Activated T-cell treated with anti-CD3 and anti-CD28 coated beads for 48 hours (primary cell): ENCODE results near the gene CRYZL1.
"Not testable (repeated sequence)": the region's sequence is repeated elsewhere in the genome, so short reads cannot be mapped to it uniquely, and the experiment has no call there.

Experiments
- DNase-seq: peaks from one replicate; pipeline ENCODE4 v3.0.0-alpha.2; 2020; ENCODE audit warnings: low read depth

CRYZL1 gene

GRCh38 chr21:33626151-33626550 is 15.4 kb downstream of the CRYZL1 start:
- not testable (repeated sequence) for DNase-seq

GRCh38 chr21:33622253-33622652 is 19.3 kb downstream of the CRYZL1 start:
- no peak for DNase-seq

GRCh38 chr21:33619726-33620125 is 21.8 kb downstream of the CRYZL1 start:
- DNase-seq, result no peak

- no peak for DNase-seq
Measured at GRCh38 chr21:33618407-33618806, 23.1 kb downstream of the CRYZL1 start.

- DNase-seq, result not testable (repeated sequence)
Measured at GRCh38 chr21:33617565-33617964, 24.0 kb downstream of the CRYZL1 start.

- no peak for DNase-seq
Measured at GRCh38 chr21:33611006-33611744, 30.4 kb downstream of the CRYZL1 start.

- no peak for DNase-seq
Measured at GRCh38 chr21:33608559-33608958, 33.0 kb downstream of the CRYZL1 start.

GRCh38 chr21:33598051-33598450 is 43.5 kb downstream of the CRYZL1 start:
- no peak for DNase-seq

- peak; percentile 89 for DNase-seq
Measured at GRCh38 chr21:33588485-33589335, 52.8 kb downstream of the CRYZL1 start, which contains the start of gene DONSON. Gene DONSON, minus strand, starts transcription at chr21:33588684. Its CDS starts 43 bp downstream, at chr21:33588641.

- DNase-seq, result peak; percentile 25
Measured at GRCh38 chr21:33587792-33588484, 53.6 kb downstream of the CRYZL1 start.

- DNase-seq, result no peak
Measured at GRCh38 chr21:33586927-33587326, 54.6 kb downstream of the CRYZL1 start.

- DNase-seq, result no peak
Measured at GRCh38 chr21:33584455-33584854, 57.1 kb downstream of the CRYZL1 start.

- no peak for DNase-seq
Measured at GRCh38 chr21:33578959-33579542, 62.5 kb downstream of the CRYZL1 start.

GRCh38 chr21:33578214-33578613 is 63.3 kb downstream of the CRYZL1 start:
- DNase-seq, result no peak

GRCh38 chr21:33576741-33577141 is 64.8 kb downstream of the CRYZL1 start:
- DNase-seq, result not testable (repeated sequence)

GRCh38 chr21:33572350-33572749 is 69.2 kb downstream of the CRYZL1 start:
- DNase-seq, result no peak

GRCh38 chr21:33569991-33570390 is 71.5 kb downstream of the CRYZL1 start:
- DNase-seq, result no peak

GRCh38 chr21:33568448-33568847 is 73.1 kb downstream of the CRYZL1 start:
- no peak for DNase-seq

GRCh38 chr21:33567914-33568313 is 73.6 kb downstream of the CRYZL1 start:
- DNase-seq, result no peak

GRCh38 chr21:33566514-33566913 is 75.0 kb downstream of the CRYZL1 start:
- no peak for DNase-seq

GRCh38 chr21:33562389-33562788 is 79.2 kb downstream of the CRYZL1 start:
- DNase-seq, result no peak

GRCh38 chr21:33561373-33561772 is 80.2 kb downstream of the CRYZL1 start:
- DNase-seq, result no peak
